ENCODE results near the gene ECD. TPM values are rescaled to one million over a fixed set of nuclear protein-coding genes. Genes with fewer than 3 reads are reported as not detected.

The ECD gene
- total RNA-seq: 29.1 TPM
- polyA plus RNA-seq: 16.2 TPM

DNA sequence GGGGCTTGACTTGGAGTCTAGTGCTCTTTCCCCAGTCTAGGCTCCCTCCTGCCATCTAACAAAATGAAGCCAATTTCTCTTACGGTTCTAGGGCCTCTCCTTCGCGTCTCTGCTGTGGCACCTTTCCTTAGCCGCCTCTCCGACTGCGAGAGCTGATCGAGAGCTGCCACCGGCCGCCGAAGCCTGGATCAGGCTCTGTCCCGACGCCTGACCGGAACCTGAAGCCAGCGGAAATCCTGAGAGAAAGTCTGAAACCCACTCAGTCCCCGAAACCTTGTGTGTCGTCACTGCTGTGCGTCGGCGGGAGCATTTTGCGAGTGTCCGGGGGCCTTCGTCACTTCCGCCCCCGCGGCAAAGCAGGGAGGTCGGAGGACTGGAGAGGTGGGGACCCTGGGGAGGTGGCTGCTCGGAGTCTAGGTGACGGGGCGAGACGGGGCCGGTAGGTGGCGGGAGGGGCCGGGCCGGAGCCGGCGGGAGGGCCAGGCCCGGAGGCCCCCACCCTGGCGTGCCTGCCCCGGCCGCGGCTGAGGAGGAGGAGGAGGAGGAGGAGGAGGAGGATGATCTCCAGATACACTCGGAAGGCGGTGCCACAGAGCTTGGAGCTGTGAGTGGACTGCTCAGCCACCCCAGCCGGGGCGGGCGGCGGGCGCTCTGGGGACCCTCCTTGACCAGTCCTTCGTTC, at the start of gene ECD, which contains the start of gene FAM149B1:
TSS of gene ECD (minus strand) at position 226 of the 682 bp plus-strand sequence. CDS start 4,071 bp downstream, outside the sequence.
TSS of gene FAM149B1 (plus strand) at position 337 of the 682 bp plus-strand sequence. CDS start at position 558, 221 bp downstream.
- Histone ChIP-seq H3K4me3 (ENCODE audit: low read depth, low read length) (peak within 1 kb of the TSS; percentile 74), H3K27ac (ENCODE audit: low read depth) (peak within 1 kb of the TSS; percentile 95), H3K4me1 (ENCODE audit: insufficient read depth) (no peaks in the 10 kb centered on the region), H3K36me3 (ENCODE audit: insufficient read depth) (peaks cover 3% of the 10 kb centered on the region)
- peak; percentile 96 for DNase-seq (ENCODE audit: extremely low spot score)
- under 1% methylated on average over 49 of the region's 49 CpGs for WGBS

DNA sequence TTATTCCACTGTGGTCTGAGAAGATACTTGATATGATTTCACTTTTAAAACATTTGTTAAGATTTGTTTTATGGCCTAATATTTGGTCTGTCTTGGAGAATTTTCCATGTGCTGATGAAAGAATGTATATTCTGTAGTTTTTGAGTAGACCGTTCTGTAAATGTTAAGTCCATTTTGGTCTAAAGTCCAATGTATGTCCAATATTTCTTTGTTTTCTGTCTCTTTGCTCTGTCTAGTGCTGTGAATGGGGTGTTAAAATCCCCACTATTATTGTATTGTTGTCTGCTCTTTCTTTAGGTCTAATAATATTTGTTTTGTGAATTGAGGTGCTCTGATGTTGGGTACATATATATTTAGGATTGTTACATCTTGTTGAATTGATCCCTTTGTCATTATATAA, 47.9 kb upstream of the ECD start:
- no peak overlapping the region for H3K4me3 ChIP-seq (ENCODE audit: low read depth, low read length)
- peaks cover 5% of the 10 kb centered on the region for H3K36me3 ChIP-seq (ENCODE audit: insufficient read depth)
- 98% methylated on average over 1 of the region's 1 CpG for WGBS
- H3K27ac ChIP-seq (ENCODE audit: low read depth): no peak overlapping the region
- H3K4me1 ChIP-seq (ENCODE audit: insufficient read depth): no peaks in the 10 kb centered on the region
- no peak for DNase-seq (ENCODE audit: extremely low spot score)

DNA sequence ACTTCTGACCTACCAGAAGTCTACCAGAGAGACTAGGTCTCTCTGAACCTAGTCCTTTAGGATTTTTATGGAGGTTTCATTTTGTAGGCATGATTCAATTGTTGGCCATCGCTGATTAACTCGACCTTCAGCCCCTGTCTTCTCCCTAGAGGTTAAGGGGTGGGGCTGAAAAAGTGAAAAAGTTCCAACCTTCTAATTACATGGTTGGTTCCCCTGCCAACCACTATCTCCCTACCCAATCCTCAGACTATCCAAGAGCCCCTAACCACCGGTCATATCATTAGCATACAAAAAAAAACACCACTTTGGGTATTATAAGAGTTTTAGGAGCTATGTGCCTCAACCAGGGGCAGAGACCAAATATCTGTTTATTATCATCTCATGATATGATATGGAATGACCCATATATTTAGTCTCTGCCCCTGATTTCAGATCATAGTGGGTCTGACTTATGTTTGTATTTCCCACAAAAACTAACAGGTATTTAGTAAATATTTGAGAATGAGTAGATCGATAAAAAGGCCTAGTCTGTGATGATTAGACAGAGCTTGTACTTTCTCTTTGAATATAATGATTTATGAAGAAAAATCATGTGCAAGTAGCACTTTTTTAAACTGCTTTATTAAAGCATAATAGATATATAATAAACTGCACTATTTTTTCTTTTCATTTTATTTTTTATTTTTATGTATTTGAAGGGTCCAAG, 43.5 kb upstream of the ECD start:
- Histone ChIP-seq H3K4me1 (ENCODE audit: insufficient read depth) (no peaks in the 10 kb centered on the region), H3K4me3 (ENCODE audit: low read depth, low read length) (no peak overlapping the region), H3K27ac (ENCODE audit: low read depth) (no peak overlapping the region), H3K36me3 (ENCODE audit: insufficient read depth) (peaks cover 3% of the 10 kb centered on the region)
- DNase-seq (ENCODE audit: extremely low spot score): no peak
- 88% methylated on average over 4 of the region's 4 CpGs for WGBS

DNA sequence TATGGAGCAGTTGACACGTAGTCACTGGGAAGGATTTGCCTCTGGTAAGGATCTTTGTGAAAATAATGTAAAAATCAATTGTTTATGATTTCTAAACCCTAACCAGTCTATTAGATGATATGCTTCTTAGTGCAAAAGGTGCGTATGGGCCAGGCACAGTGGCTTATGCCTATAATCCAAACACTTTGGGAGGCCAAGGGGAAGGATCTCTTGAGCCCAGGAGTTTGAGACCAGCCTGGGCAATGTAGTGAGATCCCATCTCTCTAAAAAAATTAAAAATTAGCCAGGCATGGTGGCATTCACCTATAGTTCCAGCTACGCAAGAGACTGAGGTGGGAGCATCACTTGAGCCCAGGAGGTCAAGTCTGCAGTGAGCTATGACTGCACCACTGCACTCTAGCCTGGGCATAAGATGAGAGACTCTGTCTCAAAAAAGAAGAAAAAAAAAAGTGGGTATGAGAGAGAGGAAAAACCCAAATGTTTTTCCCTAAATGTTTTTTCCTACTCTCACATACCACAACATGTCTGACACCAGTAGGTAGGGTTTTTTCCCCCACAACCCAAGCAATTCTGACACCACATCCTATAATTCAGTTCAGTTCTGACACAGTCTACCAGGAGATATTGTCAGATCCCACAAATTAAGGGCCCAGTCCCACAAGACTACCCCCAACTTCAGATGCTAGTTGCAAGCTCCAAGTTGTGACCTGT, 42.7 kb upstream of the ECD start:
- Histone ChIP-seq H3K4me3 (ENCODE audit: low read depth, low read length) (no peak overlapping the region), H3K36me3 (ENCODE audit: insufficient read depth) (peaks cover 3% of the 10 kb centered on the region), H3K4me1 (ENCODE audit: insufficient read depth) (no peaks in the 10 kb centered on the region), H3K27ac (ENCODE audit: low read depth) (no peak overlapping the region)
- no peak for DNase-seq (ENCODE audit: extremely low spot score)
- 96% methylated on average over 3 of the region's 3 CpGs for WGBS

DNA sequence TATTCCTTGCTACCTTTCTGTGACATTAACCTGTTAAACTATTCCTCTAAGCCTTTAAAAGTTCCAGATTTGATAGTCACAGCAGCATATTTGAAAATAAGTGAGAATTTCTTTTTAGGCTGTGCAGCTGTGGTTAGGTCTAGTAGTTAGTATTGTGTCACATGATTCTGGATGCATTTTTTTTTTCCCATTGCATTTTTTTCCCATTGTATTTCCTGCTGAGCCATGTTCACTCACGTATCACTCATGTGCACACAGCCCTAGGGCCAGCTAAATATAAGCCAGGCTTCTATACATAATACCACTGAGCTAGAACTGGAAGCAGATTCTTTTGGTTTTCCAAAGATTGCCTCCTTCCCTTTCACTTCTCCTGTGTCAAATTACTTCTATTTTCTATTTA, 41.9 kb upstream of the ECD start:
- H3K4me3 ChIP-seq (ENCODE audit: low read depth, low read length): no peak overlapping the region
- no peaks in the 10 kb centered on the region for H3K4me1 ChIP-seq (ENCODE audit: insufficient read depth)
- peaks cover 3% of the 10 kb centered on the region for H3K36me3 ChIP-seq (ENCODE audit: insufficient read depth)
- WGBS: 76% methylated on average over 1 of the region's 1 CpG
- DNase-seq (ENCODE audit: extremely low spot score): no peak
- H3K27ac ChIP-seq (ENCODE audit: low read depth): no peak overlapping the region

DNA sequence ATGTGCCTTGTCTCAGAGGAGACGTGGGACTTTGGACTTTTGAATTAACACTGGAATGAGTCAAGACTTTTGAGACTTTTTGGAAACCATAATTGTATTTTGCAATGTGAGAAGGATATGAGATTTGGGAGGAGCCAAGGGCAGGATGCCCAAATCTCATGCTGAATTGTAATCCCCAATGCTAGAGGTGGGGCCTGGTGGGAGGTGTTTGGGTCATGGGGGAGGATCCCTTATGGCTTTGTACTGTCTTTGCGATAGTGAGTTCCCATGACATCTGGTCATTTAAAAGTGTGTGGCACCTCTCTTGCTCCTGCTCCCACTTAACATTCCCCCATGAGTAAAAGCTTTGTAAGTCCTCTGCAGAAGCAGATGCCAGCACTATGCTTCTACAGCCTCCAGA, 40.1 kb upstream of the ECD start:
- WGBS: 69% methylated on average over 2 of the region's 2 CpGs
- DNase-seq (ENCODE audit: extremely low spot score): no peak
- H3K36me3 ChIP-seq (ENCODE audit: insufficient read depth): peaks cover 3% of the 10 kb centered on the region
- H3K4me1 ChIP-seq (ENCODE audit: insufficient read depth): no peaks in the 10 kb centered on the region
- H3K4me3 ChIP-seq (ENCODE audit: low read depth, low read length): no peak overlapping the region
- H3K27ac ChIP-seq (ENCODE audit: low read depth): no peak overlapping the region

DNA sequence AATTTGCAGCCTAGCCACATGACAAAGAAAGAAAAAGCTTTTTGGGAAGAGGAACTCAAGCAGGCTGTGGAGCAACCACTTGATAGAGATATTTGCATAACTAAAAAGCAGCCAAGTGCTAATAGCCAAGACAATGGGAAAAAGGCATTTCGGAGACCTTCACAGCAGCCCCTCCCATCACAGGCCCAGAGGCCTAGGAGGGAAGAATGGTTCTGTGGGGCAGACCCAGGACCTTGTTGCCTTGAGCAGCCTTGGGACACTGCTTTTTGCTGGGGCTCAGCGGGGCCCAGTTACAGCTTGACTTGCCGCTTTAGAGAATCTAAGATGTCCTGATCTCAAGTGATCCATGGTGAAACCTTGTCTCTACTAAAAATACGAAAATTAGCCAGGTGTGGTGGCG, 38.6 kb upstream of the ECD start:
- WGBS: 99% methylated on average over 5 of the region's 5 CpGs
- Histone ChIP-seq H3K36me3 (ENCODE audit: insufficient read depth) (peaks cover 3% of the 10 kb centered on the region), H3K4me1 (ENCODE audit: insufficient read depth) (no peaks in the 10 kb centered on the region), H3K27ac (ENCODE audit: low read depth) (no peak overlapping the region), H3K4me3 (ENCODE audit: low read depth, low read length) (no peak overlapping the region)
- DNase-seq (ENCODE audit: extremely low spot score): no peak

DNA sequence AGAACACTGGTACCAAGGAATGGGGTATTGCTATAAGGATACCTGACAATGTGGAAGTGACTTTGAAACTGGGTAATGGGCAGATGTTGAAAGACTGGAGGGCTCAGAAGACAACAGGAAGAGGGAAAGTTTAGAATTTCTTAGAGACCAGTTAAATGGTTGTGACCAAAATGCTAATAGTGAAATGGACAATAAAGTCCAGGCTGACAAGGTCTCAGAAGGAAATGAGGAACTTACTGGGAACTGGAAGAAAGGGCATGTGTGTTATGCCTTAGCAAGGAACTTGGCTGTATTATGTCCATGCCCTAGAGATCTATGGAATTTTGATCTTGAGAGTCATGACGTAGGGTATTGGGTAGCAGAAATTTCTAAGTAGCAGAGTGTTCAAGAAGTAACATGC, 38.1 kb upstream of the ECD start:
- peaks cover 3% of the 10 kb centered on the region for H3K36me3 ChIP-seq (ENCODE audit: insufficient read depth)
- H3K4me3 ChIP-seq (ENCODE audit: low read depth, low read length): no peak overlapping the region
- WGBS: 99% methylated on average over 1 of the region's 1 CpG
- no peak overlapping the region for H3K27ac ChIP-seq (ENCODE audit: low read depth)
- DNase-seq (ENCODE audit: extremely low spot score): no peak
- H3K4me1 ChIP-seq (ENCODE audit: insufficient read depth): no peaks in the 10 kb centered on the region

DNA sequence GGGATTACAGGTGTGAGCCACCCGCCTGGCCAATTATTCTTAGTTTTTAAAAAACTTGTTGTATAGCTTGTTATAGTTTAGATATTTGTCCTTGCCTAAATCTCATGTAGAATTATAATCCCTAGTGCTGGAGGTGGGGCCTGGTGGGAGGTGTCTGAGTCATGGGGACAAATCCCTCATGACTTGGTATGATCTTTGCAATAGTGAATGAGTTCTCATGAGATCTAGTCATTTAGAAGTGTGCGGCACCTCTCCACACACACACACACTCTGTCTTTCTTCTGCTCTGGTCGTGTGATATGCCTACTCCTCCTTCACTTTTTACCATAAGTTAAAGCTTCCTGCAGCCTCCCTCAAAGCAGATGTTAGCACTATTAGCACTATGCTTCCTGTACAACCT, 37.3 kb upstream of the ECD start:
- no peak overlapping the region for H3K4me3 ChIP-seq (ENCODE audit: low read depth, low read length)
- no peak overlapping the region for H3K27ac ChIP-seq (ENCODE audit: low read depth)
- no peaks in the 10 kb centered on the region for H3K4me1 ChIP-seq (ENCODE audit: insufficient read depth)
- 93% methylated on average over 3 of the region's 3 CpGs for WGBS
- H3K36me3 ChIP-seq (ENCODE audit: insufficient read depth): peaks cover 1% of the 10 kb centered on the region
- no peak for DNase-seq (ENCODE audit: extremely low spot score)

DNA sequence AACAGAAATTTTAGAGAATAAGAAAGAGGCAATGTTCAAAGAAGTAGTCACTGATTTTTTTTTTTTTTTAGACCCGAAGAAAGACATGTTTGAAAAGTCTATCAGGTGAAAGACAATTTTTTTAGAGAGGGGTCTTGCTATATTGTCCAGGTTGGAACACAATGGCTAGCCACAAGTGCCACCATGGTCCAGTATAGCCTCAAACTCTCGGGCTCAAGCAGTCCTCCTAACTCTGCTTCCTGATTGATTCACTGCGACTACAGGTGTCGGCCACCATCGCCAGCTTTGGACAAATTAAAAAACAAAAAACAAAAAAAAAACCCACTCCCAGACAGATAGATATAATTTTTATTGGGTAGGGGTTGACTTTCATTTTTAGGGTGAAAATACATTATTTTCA, 22.4 kb upstream of the ECD start:
- peaks cover 2% of the 10 kb centered on the region for H3K36me3 ChIP-seq (ENCODE audit: insufficient read depth)
- H3K4me1 ChIP-seq (ENCODE audit: insufficient read depth): no peaks in the 10 kb centered on the region
- no peak overlapping the region for H3K27ac ChIP-seq (ENCODE audit: low read depth)
- WGBS: 98% methylated on average over 5 of the region's 5 CpGs
- no peak for DNase-seq (ENCODE audit: extremely low spot score)
- no peak overlapping the region for H3K4me3 ChIP-seq (ENCODE audit: low read depth, low read length)

DNA sequence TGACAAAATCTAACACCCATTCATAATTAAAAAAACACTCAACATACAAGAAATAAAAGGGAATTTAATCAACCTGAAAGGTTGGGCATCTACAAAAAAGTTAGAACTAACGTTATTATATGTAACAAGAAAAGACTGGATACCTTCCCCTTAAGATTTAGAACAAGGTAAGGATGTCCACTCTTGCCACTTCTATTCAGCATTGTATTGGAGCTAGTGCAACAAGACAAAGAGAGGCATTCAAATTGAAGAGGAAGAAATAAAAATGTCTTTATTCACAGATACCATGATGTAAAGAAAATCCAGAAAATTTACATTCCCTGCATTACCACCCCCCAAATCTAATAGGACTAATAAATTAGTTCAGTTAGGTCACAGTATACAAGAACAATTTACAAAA, 18.5 kb upstream of the ECD start:
- Histone ChIP-seq H3K27ac (ENCODE audit: low read depth) (no peak overlapping the region), H3K4me1 (ENCODE audit: insufficient read depth) (no peaks in the 10 kb centered on the region), H3K36me3 (ENCODE audit: insufficient read depth) (peaks cover 2% of the 10 kb centered on the region), H3K4me3 (ENCODE audit: low read depth, low read length) (no peak overlapping the region)
- DNase-seq (ENCODE audit: extremely low spot score): no peak
- 87% methylated on average over 1 of the region's 1 CpG for WGBS

DNA sequence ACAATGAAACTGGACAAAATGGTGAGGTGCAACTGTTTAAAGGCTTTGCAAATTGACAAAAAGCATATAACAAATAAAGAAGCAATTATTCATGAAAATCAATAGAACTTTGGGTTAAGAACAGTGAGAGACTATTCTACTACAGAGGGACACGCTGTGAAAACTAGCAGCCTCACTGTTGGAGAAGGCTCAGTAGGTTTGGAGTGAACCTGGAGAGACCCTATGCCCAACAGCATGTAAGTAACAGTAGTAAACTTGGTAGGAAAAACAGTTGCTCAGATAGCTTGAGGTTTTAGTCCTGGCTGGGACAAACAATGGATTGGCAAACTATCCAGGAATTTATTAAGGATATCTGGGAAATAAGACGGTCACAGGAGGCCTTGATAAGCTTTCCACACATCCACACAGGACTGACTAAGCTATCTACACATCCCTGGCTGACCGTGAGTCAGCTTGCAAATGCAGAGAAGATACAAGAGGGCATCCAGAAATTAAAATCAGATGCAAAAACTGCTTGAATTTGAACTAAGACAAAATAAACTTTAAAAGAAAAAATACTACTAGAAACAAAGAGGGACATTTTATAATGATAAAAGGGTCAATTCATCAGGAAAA, 16.0 kb upstream of the ECD start:
- H3K36me3 ChIP-seq (ENCODE audit: insufficient read depth): peaks cover 4% of the 10 kb centered on the region
- H3K27ac ChIP-seq (ENCODE audit: low read depth): no peak overlapping the region
- 92% methylated on average over 3 of the region's 3 CpGs for WGBS
- H3K4me3 ChIP-seq (ENCODE audit: low read depth, low read length): no peak overlapping the region
- DNase-seq (ENCODE audit: extremely low spot score): no peak
- H3K4me1 ChIP-seq (ENCODE audit: insufficient read depth): no peaks in the 10 kb centered on the region

DNA sequence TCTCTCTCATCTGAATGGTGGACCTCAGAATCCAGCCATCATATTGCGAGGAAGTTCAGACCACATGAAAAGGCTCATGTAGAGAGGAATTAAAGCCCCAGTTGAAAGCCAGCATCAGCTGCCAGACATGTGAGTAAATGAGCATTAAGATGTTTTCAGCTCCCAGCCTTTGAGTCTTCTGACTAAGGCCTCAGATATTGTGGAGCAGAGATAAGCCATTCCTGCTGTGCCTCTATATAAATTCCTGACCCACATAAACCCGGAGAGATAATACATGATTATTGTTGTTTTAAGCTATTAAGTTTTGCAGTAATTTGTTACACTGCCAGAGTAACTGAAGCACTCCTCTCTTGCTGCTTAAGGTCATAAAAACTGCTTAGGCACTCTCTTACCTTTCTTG, 14.8 kb upstream of the ECD start:
- no peaks in the 10 kb centered on the region for H3K4me1 ChIP-seq (ENCODE audit: insufficient read depth)
- DNase-seq (ENCODE audit: extremely low spot score): no peak
- no peak overlapping the region for H3K27ac ChIP-seq (ENCODE audit: low read depth)
- H3K36me3 ChIP-seq (ENCODE audit: insufficient read depth): peaks cover 6% of the 10 kb centered on the region
- H3K4me3 ChIP-seq (ENCODE audit: low read depth, low read length): no peak overlapping the region
- WGBS: 71% methylated on average over 2 of the region's 2 CpGs
